NB4 (cell line): Measurements from ENCODE around the gene FRMD5.

Source experiments
- MAX ChIP-seq: IDR thresholded peaks from 2 replicates; pipeline ENCODE4 v1.6.1; 2011; ENCODE audit warnings: low read depth, low read length
- MYC ChIP-seq: IDR thresholded peaks from 2 replicates; pipeline ENCODE4 v1.6.1; 2011; ENCODE audit warnings: low read depth, low read length
- POLR2A ChIP-seq: IDR thresholded peaks from 2 replicates; pipeline ENCODE4 v1.6.1; 2011; ENCODE audit warnings: mild to moderate bottlenecking; ENCODE audit not compliant: insufficient read length; ENCODE audit errors: extremely low read depth
- TF ChIP-seq, protein P1 (sequence below): IDR thresholded peaks from one replicate; pipeline ENCODE4 v1.5.1; 2012; ENCODE audit warnings: low read depth, low read length

- TF ChIP-seq POLR2A (no peak), MAX (no peak), MYC (no peak)
- TF ChIP-seq, protein P1, sequence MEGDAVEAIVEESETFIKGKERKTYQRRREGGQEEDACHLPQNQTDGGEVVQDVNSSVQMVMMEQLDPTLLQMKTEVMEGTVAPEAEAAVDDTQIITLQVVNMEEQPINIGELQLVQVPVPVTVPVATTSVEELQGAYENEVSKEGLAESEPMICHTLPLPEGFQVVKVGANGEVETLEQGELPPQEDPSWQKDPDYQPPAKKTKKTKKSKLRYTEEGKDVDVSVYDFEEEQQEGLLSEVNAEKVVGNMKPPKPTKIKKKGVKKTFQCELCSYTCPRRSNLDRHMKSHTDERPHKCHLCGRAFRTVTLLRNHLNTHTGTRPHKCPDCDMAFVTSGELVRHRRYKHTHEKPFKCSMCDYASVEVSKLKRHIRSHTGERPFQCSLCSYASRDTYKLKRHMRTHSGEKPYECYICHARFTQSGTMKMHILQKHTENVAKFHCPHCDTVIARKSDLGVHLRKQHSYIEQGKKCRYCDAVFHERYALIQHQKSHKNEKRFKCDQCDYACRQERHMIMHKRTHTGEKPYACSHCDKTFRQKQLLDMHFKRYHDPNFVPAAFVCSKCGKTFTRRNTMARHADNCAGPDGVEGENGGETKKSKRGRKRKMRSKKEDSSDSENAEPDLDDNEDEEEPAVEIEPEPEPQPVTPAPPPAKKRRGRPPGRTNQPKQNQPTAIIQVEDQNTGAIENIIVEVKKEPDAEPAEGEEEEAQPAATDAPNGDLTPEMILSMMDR = no peak
These were observed 185.0 kb downstream of the FRMD5 start for GRCh38 chr15:44010089-44010488.
